SIG-M5 (cell line): ENCODE data around the gene E2F6.
"Not testable (repeated sequence)": the region's sequence is repeated elsewhere in the genome, so short reads cannot be mapped to it uniquely, and the experiment has no call there.

ENCODE experiments used
- DNase-seq: peaks from one replicate; lab custom pipeline; 2025; lab: John Stamatoyannopoulos, UW

Gene E2F6

DNA sequence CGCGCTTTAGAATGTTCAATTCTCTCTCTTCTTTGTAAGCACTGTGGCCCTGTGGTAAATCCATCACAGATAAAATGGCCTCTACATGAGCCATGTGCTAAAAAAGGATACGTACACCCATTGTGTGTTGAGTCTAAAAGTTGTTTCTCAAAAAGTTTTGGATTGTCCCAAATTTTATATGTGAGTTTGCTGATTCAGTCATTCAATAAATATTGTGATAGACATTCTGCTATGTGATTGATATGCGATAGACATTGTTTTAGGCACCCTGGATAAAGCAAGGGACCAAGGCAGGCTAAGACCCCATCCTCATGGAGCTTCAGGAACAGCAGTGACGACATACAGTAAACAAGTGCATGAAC lies 53.5 kb downstream of the E2F6 start:
- no peak for DNase-seq

DNA sequence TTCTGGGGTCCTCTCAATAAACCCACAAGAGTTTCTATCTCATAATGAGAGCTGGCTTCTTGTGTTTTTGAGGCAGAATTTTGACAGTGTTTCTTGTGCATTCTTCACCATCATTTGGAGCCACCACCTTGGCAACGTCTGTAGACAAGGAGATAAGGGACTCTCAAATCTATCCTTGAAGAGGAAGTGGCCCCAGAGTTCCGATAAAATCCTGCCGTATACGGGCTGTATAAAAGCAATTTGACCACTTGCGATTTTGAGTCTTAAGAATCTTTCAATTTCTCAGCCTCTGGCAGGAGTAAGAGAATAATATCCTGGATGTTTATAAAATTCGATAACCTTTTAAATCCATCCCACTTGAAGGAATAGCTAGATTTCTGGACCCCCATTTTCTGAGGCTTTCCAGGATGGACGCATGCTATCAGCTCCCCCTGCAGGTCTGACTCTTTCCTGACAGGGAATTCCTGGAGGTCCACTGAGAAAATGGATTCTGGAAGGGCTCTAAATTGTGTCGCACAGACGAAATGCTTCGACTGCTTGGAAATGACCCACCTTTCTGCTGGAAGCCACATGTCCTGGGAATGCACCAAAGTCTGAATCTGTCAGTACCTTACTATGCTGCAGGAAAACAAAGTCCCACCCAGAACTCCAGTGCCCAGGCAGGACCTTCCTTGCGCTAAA lies 54.1 kb downstream of the E2F6 start:
- DNase-seq, result no peak

DNA sequence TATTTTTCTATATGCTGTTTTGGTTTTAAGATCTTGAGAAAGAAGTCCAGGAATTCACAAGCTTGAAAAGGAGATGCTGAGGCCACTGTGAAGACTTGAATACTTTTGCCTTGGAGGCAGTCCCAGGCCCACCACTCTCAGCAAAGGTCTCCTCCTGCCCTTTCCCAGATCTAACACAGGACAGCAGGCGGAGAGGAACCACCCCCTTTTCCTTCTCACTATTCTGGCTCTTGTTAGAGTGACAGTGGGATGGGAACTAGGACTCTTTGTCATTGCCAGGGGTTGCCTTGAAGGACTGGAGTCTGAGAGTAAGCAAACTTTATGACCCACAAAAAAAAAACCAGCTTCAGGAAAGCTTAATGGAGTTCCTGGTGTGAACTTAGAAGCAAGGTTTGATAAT lies 54.7 kb downstream of the E2F6 start:
- DNase-seq, result no peak

DNA sequence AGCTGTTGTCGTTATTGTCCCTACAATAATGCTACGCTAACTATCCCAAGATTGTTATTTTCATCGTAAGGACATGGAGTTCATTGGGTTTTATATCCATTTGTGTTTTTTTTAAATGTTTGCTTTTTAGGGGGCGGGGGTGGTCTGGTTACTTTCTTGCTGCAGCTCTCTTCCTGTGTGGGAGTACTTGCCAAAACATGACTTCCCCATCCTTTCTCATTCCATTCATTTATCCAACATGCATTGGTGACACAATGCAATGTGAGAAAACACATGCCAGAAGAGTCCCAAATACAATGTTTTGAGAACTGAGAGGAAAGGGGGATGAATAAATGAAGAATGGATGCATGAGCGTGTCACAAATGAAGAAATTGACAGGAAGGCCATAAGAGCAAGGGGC lies 55.9 kb downstream of the E2F6 start:
- no peak for DNase-seq

DNA sequence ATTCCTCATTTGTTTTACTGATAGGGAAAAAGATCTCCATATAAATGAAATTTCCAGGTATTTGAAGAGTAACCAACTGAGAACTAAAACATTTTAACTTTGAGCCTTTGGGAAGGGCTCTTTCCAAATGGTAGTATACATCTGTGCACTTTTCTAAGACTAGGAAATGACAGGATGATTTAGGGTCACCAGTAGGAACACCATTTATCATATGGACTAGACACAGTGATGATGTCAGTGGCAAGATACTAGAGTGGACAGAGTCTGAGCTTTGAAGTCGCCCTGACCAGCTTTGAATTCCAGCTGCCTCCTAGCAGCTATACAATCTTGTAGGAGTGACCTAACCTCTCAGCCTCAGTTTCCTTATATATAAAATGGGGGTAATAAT lies 56.4 kb downstream of the E2F6 start:
- no peak for DNase-seq

DNA sequence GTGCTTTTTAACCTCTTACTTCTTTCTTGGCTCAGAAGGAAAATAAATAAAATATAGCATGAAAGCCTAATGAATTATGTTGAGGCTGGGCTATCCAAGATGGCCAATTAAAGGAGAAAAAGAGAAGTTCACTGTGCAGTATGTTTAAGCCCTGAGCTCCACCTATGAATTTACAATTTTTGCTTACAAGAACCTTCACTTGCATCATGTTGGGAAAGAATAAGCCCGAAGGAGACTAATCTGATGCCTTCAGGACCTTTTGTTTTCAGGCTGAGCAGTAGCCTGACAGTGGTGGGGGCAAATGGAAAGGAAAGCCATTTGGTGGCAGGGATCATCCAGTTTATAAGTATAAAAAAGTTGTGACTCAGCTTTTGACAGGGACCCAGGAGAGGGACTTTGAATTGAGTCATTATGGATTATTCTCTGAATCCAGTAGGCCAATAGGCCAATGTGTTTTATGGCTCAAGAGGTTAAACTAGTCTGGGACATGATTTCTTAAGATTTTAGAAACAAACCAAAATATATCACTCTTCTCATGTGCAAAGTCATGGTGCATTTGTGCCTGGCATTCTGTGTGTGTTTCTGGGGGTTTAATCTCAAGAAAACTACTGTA lies 56.9 kb downstream of the E2F6 start:
- DNase-seq, result no peak

DNA sequence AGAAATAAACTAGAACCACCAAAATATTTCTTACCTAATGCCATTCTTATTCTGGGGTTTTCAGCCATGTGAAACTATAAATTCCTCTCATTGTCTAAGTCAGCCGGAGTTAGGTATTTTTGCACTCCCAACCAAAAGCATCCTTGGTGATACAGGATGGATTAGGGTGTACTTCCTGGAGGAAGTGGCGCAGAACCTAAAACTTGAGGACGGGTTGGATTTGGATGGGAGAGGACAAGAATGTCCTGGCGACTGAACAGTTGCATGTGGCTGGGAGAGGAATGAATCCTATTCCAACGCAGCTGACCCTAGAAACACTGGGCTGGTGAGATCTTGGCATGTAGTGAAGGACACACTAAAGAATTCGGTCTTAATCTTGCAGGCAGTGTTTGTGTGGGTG lies 58.5 kb downstream of the E2F6 start:
- DNase-seq, result no peak

DNA sequence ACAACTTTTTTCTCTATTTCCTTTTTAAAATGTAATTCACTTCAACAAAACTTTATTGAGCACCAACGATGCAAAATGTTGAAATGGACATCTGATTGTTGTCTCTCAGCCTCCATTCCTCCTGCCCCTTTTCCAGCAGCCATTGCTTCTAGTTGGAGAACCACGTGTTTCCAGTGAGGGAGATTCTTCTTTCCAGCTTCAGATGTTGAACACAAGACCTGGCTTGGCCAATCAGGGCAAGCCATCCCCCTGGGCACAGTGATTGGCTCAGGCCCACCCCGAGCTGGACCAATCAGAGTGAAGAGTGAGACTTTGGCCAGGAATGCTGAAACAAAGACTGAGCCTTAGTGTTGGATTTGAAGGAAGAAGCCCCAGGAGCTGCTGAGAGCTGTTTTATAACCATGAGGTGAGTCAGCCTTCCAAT lies 59.0 kb downstream of the E2F6 start:
- no peak for DNase-seq

DNA sequence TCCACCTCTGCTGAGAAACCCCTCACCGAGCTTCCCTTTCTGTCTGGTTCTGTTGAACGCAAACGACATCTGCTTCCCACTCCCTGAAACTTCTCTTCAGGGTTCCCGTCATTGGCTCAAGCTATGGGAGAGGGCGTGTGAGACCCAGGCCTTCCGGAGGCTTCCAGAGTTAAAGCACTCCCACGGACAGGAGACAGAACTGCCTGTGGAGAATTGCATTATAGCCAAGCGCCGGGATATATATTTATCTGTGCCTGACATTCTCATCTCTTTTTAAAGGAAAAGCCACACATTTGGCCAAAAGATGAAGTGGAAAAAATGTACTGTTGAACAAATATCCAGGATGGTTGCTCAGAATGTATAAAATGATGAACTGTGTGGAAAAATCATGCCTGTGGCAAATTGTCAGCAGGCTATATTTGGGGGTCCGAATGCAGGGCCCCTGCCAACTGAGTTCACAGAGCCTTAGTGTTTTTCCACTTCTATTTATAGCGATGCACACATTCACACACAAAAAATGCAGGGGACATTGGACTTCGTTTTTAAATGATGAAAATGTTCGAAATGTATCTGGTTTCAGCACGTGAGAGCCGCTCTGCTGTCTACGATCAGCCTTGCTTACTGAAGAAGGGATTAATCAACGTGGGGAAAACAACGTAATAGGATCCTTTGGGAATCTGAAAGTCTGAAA lies 59.5 kb downstream of the E2F6 start:
- no peak for DNase-seq

DNA sequence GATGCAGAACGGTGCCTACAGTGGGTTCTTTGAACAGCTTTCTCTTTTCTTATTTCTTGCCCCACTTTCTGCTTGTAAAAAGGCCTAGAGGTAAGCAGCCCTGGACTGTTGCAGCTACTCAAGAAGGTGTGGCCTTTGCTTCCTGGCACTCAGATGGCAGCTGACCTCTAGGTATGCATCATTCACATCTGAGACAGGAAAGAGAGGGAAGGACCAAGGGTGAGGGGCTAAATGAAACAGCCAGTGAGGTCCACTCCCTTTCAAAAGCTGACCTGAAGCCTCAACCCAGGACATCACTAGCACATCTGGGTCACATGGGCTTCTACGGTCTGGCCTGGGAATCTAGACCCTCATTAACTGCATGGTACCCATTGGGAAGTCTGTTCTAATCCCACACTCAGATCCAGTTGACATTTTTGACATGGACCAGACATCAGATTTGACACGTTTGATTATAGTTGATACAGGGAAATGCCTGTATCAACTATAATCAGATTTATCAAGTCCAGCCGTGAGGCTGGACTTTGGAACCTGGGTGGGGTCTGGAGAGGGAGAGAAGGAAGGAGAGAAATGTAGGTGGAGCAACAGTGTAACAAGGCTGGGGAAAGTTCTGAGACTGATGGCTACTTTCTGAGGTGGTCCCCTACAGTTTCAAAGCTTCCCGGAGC lies 60.2 kb downstream of the E2F6 start:
- DNase-seq, result no peak

DNA sequence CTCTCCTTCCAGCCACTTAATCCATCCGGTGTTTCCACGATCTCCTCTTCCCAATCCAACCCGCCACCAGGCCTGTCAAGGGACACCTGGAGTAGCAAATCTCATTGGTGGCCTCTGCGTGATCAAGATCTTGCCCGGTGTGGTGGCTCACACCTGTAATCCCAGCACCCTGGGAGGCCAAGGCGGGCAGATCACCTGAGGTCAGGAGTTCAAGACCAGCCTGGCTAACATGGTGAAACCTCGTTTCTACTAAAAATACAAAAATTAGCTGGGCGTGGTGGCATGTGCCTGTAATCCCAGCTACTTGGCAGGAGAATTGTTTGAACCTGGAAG lies 60.9 kb downstream of the E2F6 start:
- DNase-seq, result not testable (repeated sequence)

DNA sequence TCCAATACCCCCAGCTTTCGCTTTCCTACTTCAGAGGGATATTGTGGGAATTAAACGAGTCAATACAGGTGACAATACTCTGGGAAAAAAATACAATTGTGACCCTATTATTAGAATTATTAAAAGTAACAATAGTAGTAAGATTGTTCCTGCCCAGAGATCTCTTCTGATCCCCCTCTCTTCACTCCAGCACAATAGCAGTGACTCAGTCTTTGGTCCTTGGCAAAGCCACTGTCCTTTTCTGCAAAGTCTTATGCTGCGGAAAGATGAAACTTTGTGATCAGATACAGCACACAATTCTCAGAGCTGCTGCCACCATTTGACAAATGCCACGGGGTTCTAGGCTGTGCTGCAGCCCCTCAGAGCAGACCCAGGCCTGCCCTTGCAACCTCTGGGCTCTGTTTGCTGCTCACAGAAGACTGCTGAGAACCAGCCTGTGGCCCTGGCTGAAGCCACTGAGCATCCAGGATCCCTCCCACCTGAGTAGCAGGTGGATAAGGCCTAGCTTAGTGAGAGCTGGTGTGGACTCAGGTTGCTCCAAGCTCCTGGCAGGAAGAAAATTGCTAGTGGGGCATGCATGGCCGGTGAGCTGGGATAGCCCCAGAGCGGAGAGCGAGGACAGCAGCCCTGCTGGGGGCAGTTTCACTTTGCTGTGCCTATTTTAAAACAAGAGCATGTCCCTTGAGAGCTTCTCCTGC lies 61.4 kb downstream of the E2F6 start:
- no peak for DNase-seq

DNA sequence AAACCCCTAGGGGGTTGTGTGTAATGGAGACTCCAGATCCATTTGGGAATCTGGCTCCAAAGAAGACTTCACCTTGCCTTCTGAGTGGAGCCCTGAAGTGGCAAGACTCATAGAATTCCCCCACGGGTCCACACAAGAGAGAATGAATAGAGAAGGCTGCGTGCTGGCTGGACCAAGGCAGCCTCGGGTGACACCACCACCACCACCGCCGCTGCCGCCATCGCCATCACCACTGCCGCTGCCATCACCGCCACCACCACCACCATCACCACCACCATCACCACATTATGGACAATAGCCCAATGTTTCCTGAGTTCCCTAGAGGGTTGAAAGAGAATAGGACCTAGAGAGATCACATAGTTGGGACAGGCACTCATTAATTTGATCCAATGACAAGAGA lies 63.5 kb downstream of the E2F6 start:
- no peak for DNase-seq

DNA sequence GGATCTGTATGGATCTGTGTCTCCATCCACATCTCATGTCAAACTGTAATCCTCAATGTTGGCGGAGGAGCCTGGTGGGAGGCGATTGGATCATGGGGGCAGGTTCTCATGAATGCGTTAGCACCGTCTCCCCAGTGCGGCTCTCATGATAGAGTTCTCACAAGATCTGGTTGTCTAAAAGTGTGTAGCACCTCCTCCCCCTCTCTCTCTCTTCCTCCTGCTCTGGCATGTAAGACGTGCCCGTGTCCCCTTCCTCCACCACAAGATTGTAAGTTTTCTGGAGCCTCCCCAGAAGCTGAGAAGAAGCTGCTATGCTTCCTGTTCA lies 66.6 kb downstream of the E2F6 start:
- DNase-seq, result no peak

DNA sequence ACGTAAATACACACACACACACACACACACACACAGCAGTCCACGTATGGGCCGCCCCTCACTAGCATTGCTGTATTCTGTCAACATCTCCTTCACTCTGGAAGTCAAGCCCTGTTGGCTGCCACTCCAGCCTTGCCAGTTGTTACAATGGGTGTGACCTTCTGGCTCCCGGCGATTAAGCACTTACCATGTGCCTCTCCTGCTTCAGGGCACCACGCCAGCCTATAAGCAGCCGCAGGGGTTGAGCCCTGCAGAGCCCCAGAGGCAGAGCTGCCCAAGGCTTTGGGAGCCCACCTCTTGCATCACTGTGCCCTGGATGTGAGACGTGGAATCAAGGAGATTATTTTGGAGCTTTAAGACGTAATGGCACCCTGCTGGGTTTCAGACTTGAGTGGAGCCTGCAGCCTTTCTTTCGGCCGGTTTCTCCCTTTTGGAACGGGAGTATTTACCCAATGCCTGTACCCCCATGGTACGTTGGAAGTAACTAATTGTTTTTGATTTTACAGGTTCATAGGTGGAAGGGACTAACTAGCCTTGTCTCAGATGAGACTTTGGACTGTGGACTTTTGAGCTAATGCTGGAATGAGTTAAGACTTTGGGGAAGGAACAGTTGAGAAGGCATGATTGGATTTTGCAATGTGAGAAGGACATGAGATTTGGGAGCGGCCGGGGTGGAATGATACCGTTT lies 67.1 kb downstream of the E2F6 start:
- DNase-seq, result no peak

DNA sequence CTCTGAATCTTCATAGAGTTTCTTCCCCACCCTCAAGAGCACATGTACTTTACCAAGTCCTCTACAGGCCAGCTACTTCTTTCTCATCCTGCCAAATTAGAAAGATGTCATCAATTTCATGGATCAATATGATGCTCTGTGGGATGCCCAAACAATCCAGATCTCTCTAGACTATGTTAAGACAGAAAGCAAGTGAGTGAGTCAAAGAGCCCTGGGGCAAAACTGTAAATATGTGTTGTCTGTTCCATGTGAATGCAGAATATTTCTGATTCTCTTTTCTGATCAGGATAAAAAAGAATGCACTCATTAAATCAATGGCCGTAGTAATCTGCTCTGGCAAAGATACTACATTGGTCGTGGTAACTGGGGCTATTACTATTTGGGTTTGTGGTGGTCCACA lies 68.4 kb downstream of the E2F6 start:
- no peak for DNase-seq

DNA sequence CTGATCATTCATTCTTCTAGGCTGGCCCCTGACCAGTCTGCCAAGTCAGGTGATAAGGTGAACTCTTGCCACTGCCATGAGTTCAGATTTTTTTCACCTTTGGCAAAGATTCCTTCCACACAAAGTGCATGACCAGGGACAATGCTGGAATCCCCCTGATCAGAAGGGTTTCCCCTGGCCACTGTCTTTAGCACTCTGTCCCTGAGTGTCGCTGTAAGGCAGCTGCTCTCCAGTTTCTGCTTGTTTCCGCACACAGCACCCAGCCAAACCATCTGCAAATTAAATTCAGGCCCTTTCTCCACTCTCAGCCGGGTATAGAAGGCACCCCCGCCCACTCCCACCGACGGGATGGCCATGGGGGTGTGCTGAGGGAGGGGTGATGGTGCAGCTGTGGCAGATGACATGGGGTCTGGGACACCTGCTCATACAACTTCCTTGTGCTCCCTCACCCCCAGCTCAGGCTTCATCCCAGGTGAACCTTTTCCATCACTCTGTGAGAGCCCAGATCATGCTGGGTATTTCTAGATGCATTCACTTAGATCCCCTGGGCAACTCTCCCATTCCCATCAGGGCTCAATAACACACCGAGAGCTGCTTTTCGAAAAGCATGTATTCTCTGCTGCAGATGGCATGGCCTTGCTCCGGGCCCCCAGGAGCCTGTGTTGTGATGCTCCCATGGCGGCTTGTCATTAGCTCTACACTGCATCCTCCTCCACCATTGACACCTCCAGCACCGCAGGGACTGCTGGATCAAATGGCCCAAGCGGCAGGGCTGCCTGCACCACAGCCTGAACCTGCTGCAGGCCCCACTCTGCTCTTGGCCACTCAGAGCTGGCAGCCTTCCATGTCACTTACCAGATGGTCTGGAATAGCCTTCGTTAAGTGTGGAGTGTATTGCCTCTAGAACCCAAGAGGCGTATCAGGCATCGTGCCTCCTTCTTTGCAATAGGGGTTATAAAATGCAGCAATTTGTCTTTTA lies 69.2 kb downstream of the E2F6 start:
- DNase-seq, result no peak

DNA sequence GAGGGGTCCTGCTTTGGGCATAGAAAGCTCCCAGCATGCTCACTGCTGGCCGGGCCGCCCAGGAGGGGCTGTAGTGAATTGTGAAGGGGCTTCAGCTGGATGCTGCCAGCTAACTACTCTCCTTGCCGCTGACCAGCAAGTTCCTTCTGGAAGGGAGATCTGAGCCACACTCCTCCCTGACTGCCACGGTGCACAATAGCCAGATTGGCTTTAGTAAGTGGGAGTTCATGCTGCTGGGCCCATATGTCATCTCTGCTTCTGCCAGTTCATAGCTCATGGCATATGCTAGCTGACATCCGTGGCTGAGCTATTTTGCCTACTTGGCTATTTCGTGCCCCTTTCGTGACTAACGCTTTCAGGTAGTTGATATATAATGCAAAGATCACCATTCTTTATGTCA lies 69.9 kb downstream of the E2F6 start:
- no peak for DNase-seq

DNA sequence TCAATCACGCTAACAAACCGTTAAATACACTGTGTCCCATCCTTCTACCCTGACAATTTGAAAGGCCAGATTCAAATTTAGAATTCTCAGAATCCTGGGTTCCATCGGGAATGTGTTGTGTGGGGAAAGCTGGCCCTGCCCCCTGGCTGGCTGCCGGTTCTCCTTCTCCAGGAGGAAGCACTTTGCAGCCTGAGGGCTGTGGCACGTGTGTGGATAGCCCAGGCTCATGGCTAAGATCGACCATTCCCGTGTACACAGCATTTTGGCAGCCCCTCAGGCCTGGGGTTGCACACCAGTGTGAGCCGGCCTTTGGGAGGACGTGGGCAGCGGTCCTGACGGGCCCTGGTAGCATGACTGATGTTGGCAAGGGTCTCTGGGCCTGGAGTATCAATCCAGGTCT lies 70.6 kb downstream of the E2F6 start:
- no peak for DNase-seq
